Measurements from ENCODE around the gene ACSS3.

GRCh38 chr12:81221681-81222080 is 143.8 kb downstream of the ACSS3 start:
- no peak for TF ChIP-seq POLR2AphosphoS5 (IDR thresholded peaks at IDR 0.05; ENCODE audit: low read depth, low read length)
- TF ChIP-seq CTCF (IDR thresholded peaks at IDR 0.05), result no peak
- TF ChIP-seq EZH2phosphoT487 (IDR thresholded peaks at IDR 0.05; ENCODE audit: borderline replicate concordance, low read depth), result no peak
- TF ChIP-seq ZBTB33 (IDR thresholded peaks at IDR 0.05; ENCODE audit: borderline replicate concordance, low read depth), result no peak
- no peak for TF ChIP-seq RAD21 (IDR thresholded peaks at IDR 0.05; ENCODE audit: low read length)
- TF ChIP-seq MAX (IDR thresholded peaks at IDR 0.05; ENCODE audit: low read depth), result no peak
- no peak for TF ChIP-seq MXI1 (IDR thresholded peaks at IDR 0.05; ENCODE audit: low read depth, low read length)
- no peak for TF ChIP-seq YY1 (IDR thresholded peaks at IDR 0.05; ENCODE audit: low read depth)
